Peyer's patch (tissue), 4 donors: Measurements from ENCODE around the gene IRAK1BP1. TPM values are rescaled to one million over a fixed set of nuclear protein-coding genes. Genes with fewer than 3 reads are reported as not detected.
A peak's percentile ranks its signal among the peaks of the same experiment; 100 is the strongest.

Experiments used
- DNase-seq, 3 donors: peaks; one replicate each; pipeline ENCODE4 v3.0.0-alpha.2; 2017 to 2019
- H3K27ac ChIP-seq, 4 donors: fragments of 200-600 bp; sonication (generic); one replicate each; pipeline ENCODE4 v1.5.1; 2016 to 2019
- H3K27me3 ChIP-seq, 2 donors: fragments of 200-600 bp; sonication (generic); one replicate each; pipeline ENCODE4 v1.5.1; 2019
- H3K36me3 ChIP-seq, 3 donors: fragments of 200-600 bp; sonication (generic); one replicate each; pipeline ENCODE4 v1.5.1; 2016 to 2019
- H3K4me1 ChIP-seq, 4 donors: fragments of 200-600 bp; sonication (generic); one replicate each; pipeline ENCODE4 v1.5.1; 2016 to 2019
- H3K4me3 ChIP-seq, 4 donors: fragments of 200-600 bp; sonication (generic); 1 replicate in 3 of 4; 2 replicates in 1 of 4; pipeline ENCODE4 v1.5.1; 2016 to 2019; ENCODE audit warnings: mild to moderate bottlenecking in 1 of 4
- H3K9me3 ChIP-seq, 4 donors: fragments of 200-600 bp; sonication (generic); one replicate each; pipeline ENCODE4 v1.5.1; 2016 to 2019; ENCODE audit warnings: mild to moderate bottlenecking in 1 of 4
- CTCF ChIP-seq, 6 experiments: fragments of 450-650 bp in 4 of 6; fragments of 200-600 bp in 2 of 6; sonication (generic) in 1 of 6; IDR thresholded peaks; one replicate each; pipeline ENCODE4 v1.5.1; 2017 to 2019; ENCODE audit warnings: antibody characterized with exemption in 6 of 6, mild to moderate bottlenecking in 3 of 6, moderate library complexity in 1 of 6
- POLR2A ChIP-seq, 2 donors: fragments of 450-650 bp; IDR thresholded peaks; one replicate each; pipeline ENCODE4 v1.5.1; 2017; ENCODE audit warnings: antibody characterized with exemption in 2 of 2, mild to moderate bottlenecking in 2 of 2, moderate library complexity in 2 of 2
- total RNA-seq, 4 donors: library from RNA; depleted of rRNA; stranded (reverse); fragments of >200 nt; gene quantifications; one replicate each; pipeline ENCODE4 v1.1.0, GENCODE V29; 2016

IRAK1BP1 gene
- total RNA-seq, 4 donors from 2014 or later = 1.4 to 3.6 (median 2.6) TPM

DNA sequence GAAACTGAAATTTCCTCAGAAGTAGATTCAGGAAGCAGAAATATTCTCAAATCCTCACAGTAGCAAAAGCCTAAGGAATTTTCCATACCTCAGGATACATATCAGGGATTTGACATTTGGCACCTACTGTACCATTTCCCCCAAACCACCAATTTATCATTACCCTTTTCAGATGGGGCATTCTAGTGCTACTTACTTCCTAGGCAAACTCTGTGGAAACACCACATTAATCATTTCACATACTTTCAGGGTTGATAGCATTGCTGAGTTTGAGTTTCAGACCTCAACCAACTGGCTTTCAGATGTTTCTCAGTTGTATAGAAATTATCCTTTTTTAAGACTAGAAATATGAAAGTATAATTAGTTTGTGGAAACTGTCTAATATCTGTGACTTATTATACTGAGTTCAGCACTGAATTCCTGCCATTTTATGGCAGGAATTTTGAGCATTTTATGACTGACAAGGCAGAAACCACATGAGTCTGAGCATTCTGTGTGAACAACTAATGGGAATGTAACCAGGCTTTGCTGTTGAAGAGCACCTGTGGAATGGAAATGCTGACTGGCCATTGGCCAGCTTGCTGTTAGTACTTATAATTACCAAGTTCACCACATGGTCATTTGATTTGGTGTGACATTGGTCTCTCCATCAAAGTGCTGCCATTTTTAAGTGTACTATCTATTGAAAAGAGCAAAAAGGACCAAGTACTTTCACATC, 35.1 kb upstream of the IRAK1BP1 start:
- no peak overlapping the region for H3K27ac ChIP-seq
- TF ChIP-seq CTCF (IDR thresholded peaks at IDR 0.05) = no peak
- no peak for TF ChIP-seq POLR2A (IDR thresholded peaks at IDR 0.05)
- no peaks in the 10 kb centered on the region for H3K36me3 ChIP-seq
- peaks cover 0 to 4% (median 0%) of the 10 kb centered on the region in 4 donors for H3K4me1 ChIP-seq
- H3K27me3 ChIP-seq = no peaks in the 10 kb centered on the region
- H3K4me3 ChIP-seq = no peak overlapping the region
- no peak for DNase-seq
- no peaks in the 10 kb centered on the region for H3K9me3 ChIP-seq

DNA sequence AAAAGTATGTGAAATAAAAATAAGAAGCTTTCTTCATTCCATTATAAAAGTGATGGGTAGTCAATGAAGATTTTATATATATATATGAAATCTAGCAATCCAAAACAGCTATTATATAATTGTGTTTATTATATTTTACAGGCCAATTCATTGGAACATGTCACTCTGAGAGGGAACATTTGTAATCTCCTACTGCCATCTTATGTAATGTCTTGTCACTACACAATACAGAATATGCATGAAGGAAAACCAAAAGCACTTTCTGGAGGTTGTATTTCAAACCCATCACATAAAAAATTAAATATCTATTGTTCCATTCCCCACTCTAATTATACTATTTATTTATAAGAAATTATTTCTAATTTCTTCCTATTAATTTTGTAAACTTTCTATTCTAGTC, 31.5 kb upstream of the IRAK1BP1 start:
- no peaks in the 10 kb centered on the region for H3K9me3 ChIP-seq
- H3K27ac ChIP-seq = no peak overlapping the region
- no peaks in the 10 kb centered on the region for H3K27me3 ChIP-seq
- H3K36me3 ChIP-seq = no peaks in the 10 kb centered on the region
- no peak for DNase-seq
- peaks cover 0 to 4% (median 0%) of the 10 kb centered on the region in 4 donors for H3K4me1 ChIP-seq
- TF ChIP-seq POLR2A (IDR thresholded peaks at IDR 0.05) (no peak), CTCF (IDR thresholded peaks at IDR 0.05) (peak in 3 of 6 experiments; percentile 41 to 64 (median 44))
- no peak overlapping the region for H3K4me3 ChIP-seq

DNA sequence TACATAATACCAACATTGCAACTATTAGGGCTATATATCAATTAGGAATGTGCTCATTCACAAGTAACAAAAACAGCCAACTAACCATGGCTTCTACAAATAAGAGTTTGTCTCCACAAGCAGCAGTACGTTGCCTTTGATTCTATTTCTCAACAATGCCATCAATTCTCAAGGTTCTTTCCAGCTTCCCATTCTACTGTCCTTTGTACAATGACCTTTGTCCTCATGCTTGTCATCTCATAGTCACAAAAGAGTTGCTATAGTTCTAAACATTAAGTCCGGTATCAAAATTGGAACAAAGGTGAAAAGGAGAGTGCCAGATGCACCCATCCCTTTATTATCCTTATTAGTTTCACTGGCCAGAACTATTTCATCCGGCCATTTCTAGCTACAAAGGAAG, 30.8 kb upstream of the IRAK1BP1 start:
- TF ChIP-seq CTCF (IDR thresholded peaks at IDR 0.05) (no peak), POLR2A (IDR thresholded peaks at IDR 0.05) (no peak)
- Histone ChIP-seq H3K9me3 (no peaks in the 10 kb centered on the region), H3K4me1 (peaks cover 0 to 3% (median 0%) of the 10 kb centered on the region in 4 donors), H3K27me3 (no peaks in the 10 kb centered on the region), H3K36me3 (no peaks in the 10 kb centered on the region), H3K27ac (peak overlapping the region in 1 of 4 donors; percentile 36), H3K4me3 (no peak overlapping the region)
- DNase-seq = no peak

GRCh38 chr6:78841111-78841510, 26.2 kb upstream of the IRAK1BP1 start:
- no peak for TF ChIP-seq POLR2A (IDR thresholded peaks at IDR 0.05)
- TF ChIP-seq CTCF (IDR thresholded peaks at IDR 0.05) = no peak
- H3K9me3 ChIP-seq = no peaks in the 10 kb centered on the region
- no peaks in the 10 kb centered on the region for H3K4me1 ChIP-seq
- H3K4me3 ChIP-seq = no peak overlapping the region
- no peaks in the 10 kb centered on the region for H3K36me3 ChIP-seq
- DNase-seq = no peak
- H3K27me3 ChIP-seq = no peaks in the 10 kb centered on the region
- no peak overlapping the region for H3K27ac ChIP-seq

- Histone ChIP-seq H3K36me3 (no peaks in the 10 kb centered on the region), H3K27ac (no peak overlapping the region), H3K4me1 (no peaks in the 10 kb centered on the region), H3K9me3 (no peaks in the 10 kb centered on the region), H3K4me3 (no peak overlapping the region), H3K27me3 (no peaks in the 10 kb centered on the region)
- no peak for DNase-seq
- TF ChIP-seq POLR2A (IDR thresholded peaks at IDR 0.05) = no peak
- no peak for TF ChIP-seq CTCF (IDR thresholded peaks at IDR 0.05)
Observed at GRCh38 chr6:78842953-78843352, 24.4 kb upstream of the IRAK1BP1 start.
